NCI-H345 treated with DMSO at 0.1 percent for 48 hours (cell line): ENCODE data around the gene RASL10B.
"Not testable (repeated sequence)": the region's sequence is repeated elsewhere in the genome, so short reads cannot be mapped to it uniquely, and the experiment has no call there.

Source experiments
- DNase-seq: peaks from one replicate; lab custom pipeline; 2025; ENCODE audit not compliant: unreplicated experiment; lab: John Stamatoyannopoulos, UW

RASL10B gene, protein sequence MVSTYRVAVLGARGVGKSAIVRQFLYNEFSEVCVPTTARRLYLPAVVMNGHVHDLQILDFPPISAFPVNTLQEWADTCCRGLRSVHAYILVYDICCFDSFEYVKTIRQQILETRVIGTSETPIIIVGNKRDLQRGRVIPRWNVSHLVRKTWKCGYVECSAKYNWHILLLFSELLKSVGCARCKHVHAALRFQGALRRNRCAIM

DNA sequence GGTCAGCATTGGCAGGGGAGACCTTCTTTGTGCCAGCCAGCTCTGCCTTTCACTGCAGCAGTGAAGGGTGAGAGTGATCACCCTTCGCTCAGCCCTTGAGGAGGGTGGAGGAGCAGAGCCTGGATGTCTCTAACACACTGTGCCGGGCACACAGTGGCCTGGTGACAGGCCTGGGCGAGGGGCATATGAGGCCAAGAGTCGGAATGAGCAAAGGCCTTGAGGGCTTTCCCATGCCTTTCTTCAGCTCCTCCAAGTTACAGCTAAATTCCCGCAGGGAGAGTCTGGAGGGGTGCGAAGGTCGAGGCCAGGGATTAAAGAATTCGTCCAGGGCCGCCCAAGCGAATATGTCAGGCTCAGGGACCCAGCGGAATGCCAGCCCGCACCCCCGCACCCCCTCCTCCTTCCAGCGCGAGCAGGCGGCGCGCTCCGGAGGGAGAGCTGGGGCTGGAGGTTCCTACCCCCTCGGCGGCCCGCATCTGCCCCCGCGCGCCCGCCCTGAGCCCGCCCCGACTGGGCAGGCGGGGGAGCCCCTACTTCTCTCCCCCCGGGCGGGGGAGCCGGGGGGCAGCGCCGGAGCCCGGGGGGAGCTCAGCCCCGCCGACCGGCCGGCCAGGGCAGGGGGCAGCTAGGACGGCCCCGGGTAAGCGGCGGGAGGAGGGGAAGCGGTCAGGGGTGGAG is at the start of gene RASL10B:
Gene RASL10B, plus strand, starts transcription at position 401 of the 678 bp plus-strand sequence. CDS start 3,546 bp downstream, outside the sequence.
- DNase-seq = no peak

DNA sequence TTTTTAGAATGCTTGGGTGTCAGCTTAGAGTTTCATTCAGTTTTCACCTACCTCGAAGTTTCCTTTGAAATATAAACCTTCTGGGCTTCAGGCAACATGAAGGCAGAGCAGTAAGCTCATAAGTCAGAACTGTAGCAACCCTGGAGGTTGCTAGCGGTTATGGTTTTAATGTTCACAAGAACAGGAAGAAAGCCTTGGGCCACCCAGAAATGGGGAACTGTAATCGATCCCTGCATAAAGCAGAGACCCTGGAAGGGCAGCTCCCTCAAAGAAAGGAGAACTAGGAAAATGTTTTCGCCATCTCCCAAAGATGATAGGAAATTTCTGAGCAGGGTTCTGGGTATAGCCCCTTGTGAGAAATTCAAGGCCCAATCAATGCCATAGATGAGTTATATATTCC is 47.8 kb upstream of the RASL10B start:
- no peak for DNase-seq

DNA sequence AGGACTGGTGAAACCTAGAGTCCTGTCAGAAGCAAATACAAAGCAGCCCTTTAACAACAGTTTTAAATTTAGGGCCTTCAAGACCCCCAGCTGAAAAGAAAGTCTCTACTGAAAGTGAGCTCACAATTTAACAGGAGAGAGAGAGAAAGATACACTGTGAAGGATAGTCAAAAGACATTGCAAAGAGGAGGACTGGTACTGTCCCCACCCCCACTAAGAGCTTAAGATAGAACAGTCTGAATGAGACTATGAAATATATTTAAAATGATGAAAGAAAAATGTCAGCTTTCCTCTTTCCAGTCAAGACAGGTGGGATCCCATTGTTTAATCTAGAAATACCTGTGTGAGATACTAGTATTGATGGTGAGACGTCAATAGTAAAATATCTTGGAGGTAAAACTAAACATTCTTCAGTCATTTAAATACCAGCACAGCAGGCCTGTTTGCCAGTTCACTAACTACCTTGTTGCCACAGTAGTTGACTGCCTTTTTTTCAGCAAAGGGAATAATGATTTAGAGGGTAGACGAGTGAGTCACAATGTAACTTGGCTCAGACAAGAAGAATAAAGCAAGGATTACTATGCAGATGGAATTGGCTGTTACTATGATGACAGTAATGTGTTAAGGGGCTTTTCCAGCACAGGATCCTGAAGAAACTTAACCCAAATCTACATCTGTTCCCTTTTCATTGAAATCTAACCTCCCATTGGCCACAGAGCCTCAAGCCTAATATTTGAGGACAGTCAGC is 47.2 kb upstream of the RASL10B start:
- no peak for DNase-seq

DNA sequence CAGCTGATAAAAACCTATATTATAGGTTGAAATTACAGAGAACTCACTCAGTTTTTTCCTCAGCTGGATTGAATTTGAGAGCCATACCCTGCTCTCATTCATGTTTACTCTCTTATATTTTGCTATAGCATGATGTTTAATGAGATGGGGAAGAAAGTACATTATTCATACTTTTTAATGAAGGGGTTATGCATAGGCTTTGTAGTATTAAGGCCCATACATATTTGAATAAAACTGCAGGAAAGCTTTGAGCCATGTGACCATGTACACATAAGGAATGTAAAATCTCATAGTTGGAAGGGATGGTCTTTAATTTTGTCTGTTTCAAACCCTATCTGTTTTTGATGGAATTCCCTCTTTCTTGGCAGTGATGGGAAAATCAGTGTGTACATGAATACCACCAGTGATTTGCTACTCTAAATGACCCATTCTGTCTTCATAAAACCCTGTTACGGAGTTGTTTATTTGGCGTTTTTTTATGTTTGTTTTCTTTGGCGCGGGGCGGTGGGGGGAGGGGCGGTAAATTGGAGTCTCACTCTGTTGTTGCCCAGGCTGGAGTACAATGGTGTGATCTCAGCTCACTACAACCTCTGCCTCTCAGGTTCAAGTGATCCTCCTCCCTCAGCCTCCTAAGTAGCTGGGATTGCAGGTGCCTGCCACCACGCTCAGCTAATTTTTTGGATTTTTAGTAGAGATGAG is 38.8 kb upstream of the RASL10B start:
- no peak for DNase-seq

DNA sequence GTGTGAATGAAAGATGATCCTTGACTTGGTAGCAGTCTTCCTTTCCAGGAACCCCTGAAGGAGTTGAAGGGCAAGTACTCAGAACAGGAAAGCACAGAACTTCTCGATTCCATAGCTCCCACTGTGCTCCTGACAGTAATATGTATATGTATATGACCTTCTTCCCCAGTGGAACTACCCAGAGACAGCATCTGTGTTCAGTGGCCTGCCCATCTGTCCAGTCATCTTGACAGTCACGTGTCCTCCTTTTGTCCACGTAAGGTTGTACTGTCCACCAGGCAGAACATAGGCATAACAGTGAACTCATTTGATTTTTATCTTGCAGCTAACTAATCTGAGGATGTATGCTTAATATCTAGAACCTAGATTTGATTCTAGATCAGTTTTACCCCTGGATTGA is 37.8 kb upstream of the RASL10B start:
- DNase-seq = no peak

DNA sequence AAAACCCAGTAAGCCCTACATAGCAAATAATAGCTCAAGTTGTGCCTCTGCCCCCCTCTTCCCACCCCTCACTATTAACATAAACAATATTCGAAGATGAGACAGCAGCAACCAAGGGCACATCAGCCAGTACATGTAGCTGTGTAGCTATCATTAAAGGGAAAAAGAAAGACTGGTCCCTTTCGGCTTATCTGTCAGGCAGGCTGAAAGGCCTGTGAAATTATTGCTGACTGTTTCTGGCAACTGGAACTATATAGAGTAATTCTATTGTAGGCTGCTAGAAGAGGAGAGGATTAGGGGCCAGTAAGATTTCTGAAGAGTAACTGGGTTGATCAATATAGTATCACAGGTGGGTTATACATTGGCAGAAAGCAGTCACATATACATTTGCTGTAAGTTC is 36.5 kb upstream of the RASL10B start:
- no peak for DNase-seq

DNA sequence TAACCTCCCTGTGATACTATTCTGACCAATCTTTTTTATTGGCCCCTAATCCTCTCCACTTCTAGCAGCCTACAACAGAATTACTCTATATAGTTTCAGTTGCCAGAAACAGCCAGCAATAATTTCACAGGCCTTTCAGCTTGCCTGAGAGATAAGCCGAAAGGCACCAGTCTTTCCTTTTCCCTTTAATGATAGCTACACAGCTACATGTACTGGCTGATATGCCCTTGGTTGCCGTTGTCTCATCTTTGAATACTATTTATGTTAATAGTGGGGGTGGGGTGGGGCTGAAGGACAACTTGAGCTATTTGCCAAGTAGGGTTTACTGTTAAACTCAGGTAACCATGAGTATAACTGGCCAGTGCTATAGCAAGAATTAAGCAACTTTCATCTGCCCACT is 35.8 kb upstream of the RASL10B start:
- no peak for DNase-seq

DNA sequence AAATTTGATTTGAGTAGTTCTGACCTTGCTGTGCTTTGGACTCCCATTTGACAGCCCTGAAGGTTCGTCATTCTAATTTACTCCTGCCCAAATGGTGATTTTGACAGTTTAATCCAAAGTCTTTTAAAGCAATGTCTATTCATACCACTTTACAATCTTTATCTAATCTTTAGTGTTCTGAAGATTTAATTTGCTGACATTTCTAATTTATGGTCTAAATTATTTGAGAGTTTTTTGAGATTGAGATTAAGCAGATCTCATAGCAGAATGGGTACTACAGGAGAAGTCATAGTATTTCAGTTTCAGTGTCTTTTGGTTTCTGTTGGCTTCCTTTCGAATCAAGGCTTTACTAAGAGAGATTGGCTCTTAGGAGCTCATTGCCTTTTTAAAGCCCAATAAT is 32.6 kb upstream of the RASL10B start:
- DNase-seq = no peak

DNA sequence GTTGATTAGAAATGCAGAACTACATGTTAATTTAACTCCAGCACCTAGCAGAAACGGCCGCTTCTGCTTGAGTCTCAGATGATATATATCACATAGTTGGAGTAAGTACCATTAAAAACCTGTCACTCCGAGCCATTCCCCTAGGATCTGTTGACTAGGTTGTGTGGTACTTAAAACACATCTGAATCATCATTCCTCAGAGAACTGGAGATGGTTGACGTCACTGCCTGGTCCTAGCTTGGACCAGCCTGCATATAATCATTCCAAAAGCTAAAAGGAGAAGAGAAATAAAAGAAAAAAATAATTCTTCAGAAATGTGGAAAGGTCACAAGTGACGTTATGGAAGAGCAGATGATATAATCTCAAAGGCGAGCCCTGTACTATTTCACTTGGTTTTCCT is 31.3 kb upstream of the RASL10B start:
- no peak for DNase-seq

DNA sequence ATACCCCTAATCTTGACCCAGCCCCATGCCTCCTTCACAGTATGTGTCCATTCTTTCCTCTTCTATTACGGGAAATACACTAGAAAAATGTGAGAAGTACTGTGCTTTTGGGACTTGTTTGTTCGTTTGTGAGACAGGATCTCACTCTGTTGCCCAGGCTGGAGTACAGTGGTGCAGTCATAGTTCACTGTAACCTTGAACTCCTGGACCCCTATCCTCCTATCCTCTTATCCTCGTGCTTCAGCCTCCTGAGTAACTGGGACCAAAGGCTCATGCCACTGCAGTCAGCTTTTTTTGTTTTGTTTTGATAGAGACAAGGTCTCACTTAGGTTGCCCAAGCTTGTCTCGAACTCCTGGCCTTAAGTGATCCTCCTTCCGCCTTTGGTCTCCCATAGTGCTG is 29.9 kb upstream of the RASL10B start:
- no peak for DNase-seq

DNA sequence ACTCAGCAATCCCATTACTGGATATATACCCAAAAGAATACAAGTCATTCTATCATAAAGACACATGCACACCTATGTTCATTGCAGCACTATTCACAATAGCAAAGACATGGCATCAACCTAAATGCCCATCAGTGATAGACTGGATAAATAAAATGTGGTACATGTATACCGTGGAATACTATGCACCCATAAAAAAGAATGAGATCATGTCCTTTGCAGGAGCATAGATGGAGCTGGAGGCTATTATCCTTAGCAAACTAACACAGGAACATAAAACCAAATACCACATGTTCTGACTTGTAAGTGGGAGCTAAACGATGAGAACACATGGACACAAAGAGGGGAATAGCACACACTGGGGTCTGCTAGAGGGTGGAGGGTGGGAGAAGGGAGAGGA is 28.1 kb upstream of the RASL10B start:
- DNase-seq = not testable (repeated sequence)

DNA sequence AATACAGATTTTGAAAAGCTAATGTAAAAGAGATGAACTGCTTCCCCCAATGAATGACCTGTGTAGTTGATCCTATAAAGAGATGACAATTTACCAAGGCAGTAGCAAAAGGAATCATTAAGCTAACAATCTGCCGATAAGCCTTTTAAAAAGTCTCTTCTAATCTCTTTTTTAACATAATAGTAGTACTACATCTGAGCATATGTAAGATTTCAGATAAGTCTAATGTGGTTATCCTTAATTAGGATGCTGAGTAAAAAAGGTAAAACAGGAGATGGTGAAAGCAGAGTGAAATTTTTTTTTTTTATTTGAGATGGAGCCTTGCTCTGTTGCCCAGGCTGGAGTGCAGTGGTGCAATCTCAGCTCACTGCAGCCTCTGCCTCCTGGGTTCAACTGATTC is 26.2 kb upstream of the RASL10B start:
- no peak for DNase-seq

DNA sequence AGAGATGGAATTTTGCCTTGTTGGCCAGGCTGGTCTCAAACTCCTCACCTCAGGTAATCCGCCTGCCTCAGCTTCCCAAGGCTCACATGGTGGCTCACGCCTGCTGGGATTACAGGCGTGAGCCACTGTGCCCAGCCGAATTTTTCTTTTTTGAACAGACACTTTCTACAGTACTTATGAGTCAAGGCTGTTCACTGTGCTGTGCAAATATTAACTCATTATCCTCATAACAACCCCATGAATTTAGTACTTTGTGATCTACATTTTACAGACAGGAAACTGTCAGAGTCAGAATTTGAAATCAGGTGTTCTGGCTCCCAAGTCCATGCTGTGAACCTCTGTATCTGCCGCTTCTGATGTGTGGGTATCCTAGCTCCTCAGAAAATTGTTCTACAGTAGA is 25.7 kb upstream of the RASL10B start:
- DNase-seq = no peak

DNA sequence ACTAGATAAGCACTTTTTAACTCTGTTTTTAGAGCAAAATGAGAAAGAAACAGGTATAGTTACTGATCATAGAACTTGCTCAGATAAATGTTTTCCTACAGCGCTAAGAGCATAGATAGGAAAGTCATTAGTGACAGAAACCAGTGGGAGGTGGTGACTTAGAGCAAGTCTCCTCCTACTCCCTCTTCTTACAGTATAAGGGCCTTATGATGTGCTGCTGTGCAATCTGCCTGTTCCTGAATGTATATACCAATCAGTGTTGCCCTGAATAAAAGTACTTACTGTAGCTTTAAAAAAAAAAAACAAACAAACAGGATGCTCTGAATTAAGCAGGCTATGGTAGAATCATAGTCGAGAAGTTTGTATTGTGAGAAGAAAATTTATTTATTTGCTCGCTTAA is 23.3 kb upstream of the RASL10B start:
- no peak for DNase-seq

DNA sequence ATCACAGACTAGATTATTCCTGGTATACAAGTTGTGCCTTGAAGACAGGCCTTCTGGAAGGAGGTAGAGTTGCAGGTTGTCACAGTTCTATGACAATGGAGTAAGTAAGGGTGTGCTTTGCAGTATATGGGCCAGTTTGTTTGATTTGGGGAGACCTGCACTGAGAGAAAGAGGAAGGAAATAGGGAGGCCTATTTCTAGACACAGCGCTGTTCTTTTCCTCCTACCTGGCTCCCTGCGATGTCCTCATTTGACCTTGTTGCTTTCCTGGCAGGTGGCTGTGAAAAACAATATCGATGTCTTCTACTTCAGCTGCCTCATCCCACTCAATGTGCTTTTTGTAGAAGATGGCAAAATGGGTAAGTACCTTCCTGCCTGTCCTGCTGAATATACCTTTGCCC is 22.5 kb upstream of the RASL10B start:
- DNase-seq = no peak

DNA sequence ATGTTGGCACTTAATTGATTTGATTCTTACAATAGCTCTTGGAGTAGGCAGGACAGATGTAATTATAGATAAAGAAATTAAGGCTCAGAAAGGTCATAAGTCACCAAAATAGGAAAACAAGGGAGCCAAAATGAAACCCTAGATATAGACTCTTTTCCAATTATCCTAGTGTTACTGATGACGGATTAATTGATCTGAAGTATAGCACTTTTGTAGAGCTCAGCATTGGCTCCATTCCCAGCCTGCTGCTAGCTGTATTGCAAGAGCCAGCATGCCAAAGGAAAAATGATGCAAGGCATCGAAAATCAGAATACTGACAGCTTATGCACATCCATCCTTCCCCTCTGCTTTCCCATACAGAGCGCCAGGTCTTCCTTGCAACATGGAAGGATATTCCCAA is 21.6 kb upstream of the RASL10B start:
- DNase-seq = no peak

DNA sequence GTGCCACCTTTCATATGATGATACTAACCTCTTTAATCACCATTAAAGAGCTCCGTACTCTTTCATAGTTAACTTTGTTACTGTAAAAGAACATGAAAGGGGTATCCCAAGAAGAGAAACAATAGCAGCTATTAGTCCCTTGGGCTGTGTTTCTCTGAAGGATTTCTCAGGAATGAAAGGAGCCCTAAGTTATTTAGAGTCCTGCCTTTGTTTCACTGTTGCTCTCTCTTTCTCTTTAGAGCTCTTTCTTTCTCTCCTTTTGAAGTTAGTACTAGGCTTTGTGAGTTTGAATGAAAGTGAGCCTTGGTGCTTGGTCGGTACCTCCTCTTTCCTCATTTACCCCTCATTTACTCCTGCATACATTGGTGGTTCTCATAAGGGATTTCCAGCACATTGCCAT is 20.5 kb upstream of the RASL10B start:
- DNase-seq = no peak

DNA sequence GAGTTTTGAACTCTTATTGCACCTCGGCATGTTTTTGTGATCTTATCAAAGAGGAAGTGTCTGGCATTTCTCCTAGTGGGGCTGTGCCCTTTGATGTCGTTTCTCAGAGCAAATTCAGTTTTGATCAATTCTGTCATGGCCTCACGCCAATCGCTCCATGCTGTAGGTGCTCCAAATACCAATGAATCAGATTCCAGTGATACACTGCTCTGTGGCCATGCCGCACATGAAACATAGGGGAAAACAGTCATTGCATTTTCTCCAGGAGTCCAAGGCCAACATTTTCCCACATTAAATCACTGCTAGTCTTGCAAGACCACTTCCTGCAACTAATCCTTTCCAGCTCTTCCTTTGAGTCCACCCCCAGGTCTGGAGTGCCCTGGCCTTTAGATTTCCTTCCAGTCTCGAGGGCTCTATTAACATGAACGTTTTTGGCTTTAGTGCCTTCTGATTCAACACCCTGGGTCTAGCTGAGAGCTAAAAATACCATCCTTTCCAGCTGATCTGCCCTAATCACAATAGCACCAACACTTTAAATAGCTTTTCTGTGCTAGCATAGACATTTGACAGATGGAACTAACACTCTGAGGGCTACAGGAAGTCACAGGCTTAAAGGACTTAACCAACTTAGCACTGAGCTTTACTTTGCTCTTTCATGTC is 18.2 kb upstream of the RASL10B start:
- no peak for DNase-seq

DNA sequence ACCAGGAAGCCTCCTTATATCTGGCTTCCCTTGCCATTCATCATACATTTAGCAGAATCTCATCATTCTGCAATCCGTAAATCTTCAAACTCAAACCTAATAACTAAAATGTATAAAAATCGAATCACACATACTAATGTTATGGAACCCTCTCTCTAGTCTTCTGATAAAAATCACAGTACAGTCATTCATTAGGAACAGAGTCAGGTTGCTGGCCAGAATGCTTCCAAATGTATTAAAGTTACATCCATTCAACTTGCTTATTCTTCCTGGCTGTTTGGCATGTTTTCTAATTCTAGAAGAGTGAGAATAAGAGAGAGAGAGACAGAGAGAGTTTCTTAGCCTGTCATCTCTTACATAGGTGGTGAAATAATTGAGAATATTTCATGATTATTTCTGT is 16.5 kb upstream of the RASL10B start:
- no peak for DNase-seq

DNA sequence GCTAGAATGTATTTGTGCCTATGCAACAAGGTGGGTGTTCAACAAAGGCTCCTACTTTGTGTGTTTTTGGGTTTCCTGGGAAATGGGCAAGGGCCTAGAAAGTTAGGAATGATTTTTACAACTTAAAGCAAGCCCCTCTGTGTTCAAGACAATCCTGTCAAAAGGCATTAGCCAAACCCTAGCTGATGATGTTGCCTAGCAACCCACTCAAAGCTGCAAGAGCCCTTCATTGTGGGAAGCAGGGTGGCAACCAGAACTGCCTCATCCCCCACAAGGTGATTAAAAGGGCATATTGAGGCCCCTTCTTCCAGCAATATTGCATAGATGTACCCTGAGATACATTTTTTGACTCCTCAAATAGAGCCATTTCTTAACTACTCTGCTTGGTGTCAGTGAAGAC is 16.0 kb upstream of the RASL10B start:
- DNase-seq = no peak

DNA sequence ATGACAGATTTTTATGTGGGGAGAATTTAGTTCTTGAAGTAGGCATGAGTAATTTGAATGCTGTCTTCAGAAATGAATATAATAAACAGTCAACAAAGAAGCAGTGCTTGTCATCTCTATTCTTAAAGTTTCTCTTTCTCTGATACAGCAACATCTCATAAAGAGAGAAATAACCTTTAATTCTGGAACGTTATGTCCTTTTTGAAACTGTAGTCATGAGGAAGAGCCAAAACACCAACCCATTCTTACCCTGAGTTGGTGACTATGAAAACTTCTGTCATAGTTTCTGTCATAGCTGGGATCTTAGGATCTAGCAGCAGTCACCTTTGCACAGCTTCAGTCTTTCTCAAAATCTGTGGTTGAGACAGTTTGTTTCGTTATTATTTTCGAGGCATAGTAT is 15.3 kb upstream of the RASL10B start:
- no peak for DNase-seq
